HCT116 (cell line): ENCODE measurements around the gene EPN1. TPM values are rescaled to one million over a fixed set of nuclear protein-coding genes. Genes with fewer than 3 reads are reported as not detected.

Source experiments
- ATAC-seq: fragments of 200-7000 bp; cut with Tn5 transposase; 2 replicates; pipeline ENCODE4 v1.9.1; 2020; ENCODE audit warnings: mild to moderate bottlenecking, moderate library complexity
- BruUV-seq: library from RNA; stranded (reverse); fragments of 400-500 nt; replicated peaks from 2 replicates; lab custom pipeline; 2021; lab: Mats Ljungman, UMichigan
- CTCF ChIA-PET: fragments of 300-600 bp; sonication (Branson Sonifier 250); formaldehyde crosslinking; loops from one replicate; lab custom pipeline; 2021; ENCODE audit warnings: antibody characterized with exemption; lab: Charles Lee
- POLR2A ChIA-PET: fragments of 300-600, 350-600 bp; sonication (Branson Sonifier 250); formaldehyde crosslinking; loops from one replicate; lab custom pipeline; 2021; ENCODE audit warnings: antibody characterized with exemption; lab: Charles Lee
- RAD21 ChIA-PET, 2 experiments: fragments of 300-600 bp; sonication (Branson Sonifier 250); formaldehyde crosslinking; loops; one replicate each; lab custom pipeline; 2023; ENCODE audit warnings: low total read pairs in 2 of 2; ENCODE audit not compliant: uncharacterized antibody in 2 of 2, unreplicated experiment in 2 of 2, low non-redundant PET in 1 of 2; lab: Charles Lee
- DNase-seq: peaks from one replicate; pipeline ENCODE4 v3.0.0-alpha.2; 2010; ENCODE audit warnings: low read depth, low spot score
- H2AFZ ChIP-seq: fragments of 200-600 bp; shearing (Covaris generic), sonication (generic); 2 replicates; pipeline ENCODE4 v1.6.1; 2017; ENCODE audit warnings: low read depth, mixed run types, mixed read lengths, antibody characterized with exemption, low read length; ENCODE audit not compliant: poor library complexity, severe bottlenecking
- H3K27ac ChIP-seq: 2 replicates; pipeline ENCODE4 v1.5.1; 2012; ENCODE audit warnings: low read depth, low read length
- H3K27me3 ChIP-seq: fragments of 200-600 bp; sonication (generic); 2 replicates; pipeline ENCODE4 v1.6.1; 2016; ENCODE audit warnings: mixed run types, low read length, mixed read lengths; ENCODE audit not compliant: insufficient read depth
- H3K36me3 ChIP-seq, 2 experiments: fragments of 200-500 bp in 1 of 2; fragments of 200-600 bp in 1 of 2; sonication (Bioruptor generic) in 1 of 2; sonication (generic) in 1 of 2; 2 replicates each; pipeline versions ENCODE4 v1.5.1 to v1.6.1; 2014 to 2016; ENCODE audit warnings: low read length in 2 of 2, inconsistent platforms in 1 of 2, mixed read lengths in 1 of 2, mixed run types in 1 of 2; ENCODE audit not compliant: insufficient read depth in 2 of 2, control insufficient read depth in 1 of 2
- H3K4me1 ChIP-seq, 2 experiments: fragments of 200-600 bp in 1 of 2; sonication (generic) in 1 of 2; 2 replicates each; pipeline versions ENCODE4 v1.5.1 to v1.6.1; 2012 to 2017; ENCODE audit warnings: low read length in 2 of 2, inconsistent platforms in 1 of 2, mild to moderate bottlenecking in 1 of 2, mixed read lengths in 1 of 2, mixed run types in 1 of 2, moderate library complexity in 1 of 2; ENCODE audit not compliant: insufficient read depth in 2 of 2, control insufficient read depth in 1 of 2
- H3K4me2 ChIP-seq: fragments of 200-600 bp; sonication (generic); 2 replicates; pipeline ENCODE4 v1.6.1; 2017; ENCODE audit warnings: mixed run types, low read length, mixed read lengths
- H3K4me3 ChIP-seq, 2 experiments: fragments of 200-600 bp in 1 of 2; sonication (generic) in 1 of 2; replicated peaks in 1 of 2; 2 replicates each; pipeline ENCODE4 v1.5.1; 2011 to 2016; ENCODE audit warnings: low read length in 2 of 2, control low read depth in 1 of 2, low read depth in 1 of 2, mild to moderate bottlenecking in 1 of 2, mixed read lengths in 1 of 2, mixed run types in 1 of 2
- H3K79me2 ChIP-seq: fragments of 200-600 bp; sonication (generic); 2 replicates; pipeline ENCODE4 v1.6.1; 2017; ENCODE audit warnings: mild to moderate bottlenecking, mixed run types, low read length, moderate library complexity, mixed read lengths; ENCODE audit not compliant: insufficient read depth
- H3K9ac ChIP-seq: fragments of 200-600 bp; sonication (generic); 2 replicates; pipeline ENCODE4 v1.6.1; 2016; ENCODE audit warnings: low read length, mixed read lengths
- H3K9me2 ChIP-seq: fragments of 200-600 bp; sonication (generic), shearing (Covaris generic); 2 replicates; pipeline ENCODE4 v1.6.1; 2017; ENCODE audit warnings: mixed run types, mild to moderate bottlenecking, moderate library complexity; ENCODE audit not compliant: insufficient read depth
- H3K9me3 ChIP-seq, 2 experiments: fragments of 200-500 bp in 1 of 2; fragments of 200-600 bp in 1 of 2; sonication (Bioruptor generic) in 1 of 2; sonication (generic) in 1 of 2; 2 replicates each; pipeline ENCODE4 v1.6.1; 2014 to 2017; ENCODE audit warnings: low read length in 2 of 2, mixed read lengths in 2 of 2, inconsistent platforms in 1 of 2, low read depth in 1 of 2, mild to moderate bottlenecking in 1 of 2, mixed run types in 1 of 2, moderate library complexity in 1 of 2; ENCODE audit not compliant: control insufficient read depth in 1 of 2, insufficient read depth in 1 of 2
- H4K20me1 ChIP-seq: fragments of 200-600 bp; sonication (generic), shearing (Covaris generic); 2 replicates; pipeline ENCODE4 v1.6.1; 2017; ENCODE audit warnings: mixed run types, mild to moderate bottlenecking, moderate library complexity; ENCODE audit not compliant: insufficient read depth
- CBX3 ChIP-seq: IDR thresholded peaks from 2 replicates; pipeline ENCODE4 v1.6.1; 2012; ENCODE audit warnings: low read depth
- EGR1 ChIP-seq: IDR thresholded peaks from 2 replicates; pipeline ENCODE4 v1.6.1; 2012; ENCODE audit warnings: low read depth
- EZH2 ChIP-seq: fragments of 200-600 bp; sonication (generic); IDR thresholded peaks from 2 replicates; pipeline ENCODE4 v1.6.1; 2017; ENCODE audit warnings: antibody characterized with exemption, mixed run types
- REST ChIP-seq: IDR thresholded peaks from 2 replicates; pipeline ENCODE4 v1.6.1; 2012; ENCODE audit warnings: low read depth
- SP1 ChIP-seq: IDR thresholded peaks from 2 replicates; pipeline ENCODE4 v1.6.1; 2012; ENCODE audit warnings: low read depth
- ZFX ChIP-seq: fragments of 450-650 bp; IDR thresholded peaks from 2 replicates; pipeline ENCODE4 v1.6.1; 2017
- intact Hi-C: fragments of 100-400 bp; cut with micrococcal nuclease; formaldehyde crosslinking; loops from 2 replicates; pipeline ENCODE4 v1.10.0; 2022
- total RNA-seq: library from RNA; stranded (reverse); gene quantifications from one replicate; pipeline ENCODE4 v1.2.1, GENCODE V29; 2021; ENCODE audit not compliant: unreplicated experiment
- TF ChIP-seq, protein P1 (sequence below): IDR thresholded peaks from 2 replicates; pipeline ENCODE4 v1.6.1; 2012

The EPN1 gene
- total RNA-seq, 1 experiment from 2014 or later, result 122 TPM

DNA sequence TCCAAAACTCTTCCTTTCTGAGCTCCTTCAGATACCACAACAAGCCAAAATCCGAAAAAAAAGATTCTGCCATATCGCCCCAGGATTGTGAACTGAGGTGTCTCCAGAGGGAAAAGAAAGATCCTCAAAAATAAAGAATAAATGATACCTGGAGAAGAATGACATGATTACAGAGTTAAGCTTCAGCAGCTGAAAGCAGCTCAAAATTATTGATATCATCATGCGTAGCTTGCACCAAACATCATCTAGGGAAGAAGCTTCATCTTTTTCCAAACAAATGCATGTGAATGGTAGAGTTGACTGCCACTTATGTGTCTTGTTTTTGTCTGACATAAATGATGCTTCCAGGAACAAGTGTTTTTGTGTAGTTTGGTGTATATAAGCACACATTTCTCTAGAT is 63.3 kb downstream of the EPN1 start, which contains the start of gene NLRP9:
Gene NLRP9, minus strand, starts transcription at position 101 of the 400 bp plus-strand sequence. Its CDS starts 28 bp downstream, at position 73.
- Histone ChIP-seq H3K4me2 (no peak within 1 kb of the TSS), H3K9ac (no peak within 1 kb of the TSS), H3K9me3 (no peaks in the 10 kb centered on the region), H3K27me3 (peaks cover 16% of the 10 kb centered on the region), H3K4me1 (no peaks in the 10 kb centered on the region), H3K36me3 (no peaks in the 10 kb centered on the region), H3K27ac (no peak within 1 kb of the TSS), H3K9me2 (no peaks in the 10 kb centered on the region), H2AFZ (no peak within 1 kb of the TSS), H3K4me3 (no peak within 1 kb of the TSS), H4K20me1 (no peaks in the 10 kb centered on the region)
- RAD21 ChIA-PET, result no interaction called here
- POLR2A ChIA-PET, result no interaction called here
- DNase-seq (no peak), ATAC-seq (no peak)
- TF ChIP-seq REST (no peak), ZFX (no peak), EZH2 (no peak), EGR1 (no peak), SP1 (no peak), CBX3 (no peak)
- TF ChIP-seq, protein P1, sequence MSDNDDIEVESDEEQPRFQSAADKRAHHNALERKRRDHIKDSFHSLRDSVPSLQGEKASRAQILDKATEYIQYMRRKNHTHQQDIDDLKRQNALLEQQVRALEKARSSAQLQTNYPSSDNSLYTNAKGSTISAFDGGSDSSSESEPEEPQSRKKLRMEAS, result no peak
- TF ChIP-seq, all 23 proteins: peak for 0
- no peaks in the 10 kb centered on the region for H3K79me2 ChIP-seq
- CTCF ChIA-PET, result no interaction called here
- intact Hi-C loops, result no loop called here
- no TSS peak for BruUV-seq
